GDM1 (cell line): ENCODE measurements around the gene PPIL3.
"Not testable (repeated sequence)": the region's sequence is repeated elsewhere in the genome, so short reads cannot be mapped to it uniquely, and the experiment has no call there.

Source experiments
- DNase-seq: peaks from one replicate; lab custom pipeline; 2025; lab: John Stamatoyannopoulos, UW

Gene PPIL3

GRCh38 chr2:200888704-200889625, at the start of gene PPIL3, which contains the start of gene NIF3L1:
Gene PPIL3 (minus strand): TSS chr2:200889077. CDS start chr2:200887615, 1,462 bp downstream.
Gene NIF3L1 (plus strand): TSS chr2:200889371. CDS start chr2:200891944, 2,573 bp downstream.
- DNase-seq: peak; percentile 91

- DNase-seq: no peak
Observed at GRCh38 chr2:200930947-200931626, 42.2 kb upstream of the PPIL3 start.

GRCh38 chr2:200929334-200930249, 40.7 kb upstream of the PPIL3 start:
- no peak for DNase-seq

GRCh38 chr2:200922439-200922838, 33.6 kb upstream of the PPIL3 start:
- DNase-seq: no peak

GRCh38 chr2:200913654-200914053, 24.8 kb upstream of the PPIL3 start:
- no peak for DNase-seq

GRCh38 chr2:200909958-200910357, 21.1 kb upstream of the PPIL3 start:
- DNase-seq: no peak

- DNase-seq: peak; percentile 26
Observed at GRCh38 chr2:200905618-200906296, 16.9 kb upstream of the PPIL3 start.

- peak; percentile 72 for DNase-seq
Observed at GRCh38 chr2:200901459-200902072, 12.7 kb upstream of the PPIL3 start.

GRCh38 chr2:200899482-200899881, 10.6 kb upstream of the PPIL3 start:
- no peak for DNase-seq

GRCh38 chr2:200881715-200882249, 7.1 kb downstream of the PPIL3 start:
- DNase-seq: not testable (repeated sequence)

- no peak for DNase-seq
Observed at GRCh38 chr2:200878289-200878880, 10.5 kb downstream of the PPIL3 start.

- no peak for DNase-seq
Observed at GRCh38 chr2:200877443-200877842, 11.4 kb downstream of the PPIL3 start.

- DNase-seq: no peak
Observed at GRCh38 chr2:200873560-200873959, 15.3 kb downstream of the PPIL3 start.

- DNase-seq: no peak
Observed at GRCh38 chr2:200871151-200871550, 17.7 kb downstream of the PPIL3 start.

GRCh38 chr2:200869014-200869413, 19.9 kb downstream of the PPIL3 start:
- peak; percentile 5 for DNase-seq

- DNase-seq: peak; percentile 92
Observed at GRCh38 chr2:200864176-200865034, 24.5 kb downstream of the PPIL3 start, which contains the start of gene CLK1. Gene CLK1 (minus strand): TSS chr2:200864658. CDS start chr2:200861862, 2,796 bp downstream.

- no peak for DNase-seq
Observed at GRCh38 chr2:200863782-200864175, 25.1 kb downstream of the PPIL3 start.

GRCh38 chr2:200862532-200863000, 26.3 kb downstream of the PPIL3 start:
- DNase-seq: no peak

- DNase-seq: no peak
Observed at GRCh38 chr2:200861617-200862155, 27.2 kb downstream of the PPIL3 start.
